HEK293 (cell line): ENCODE results near the gene NPIPA5.
A peak's percentile ranks its signal among the peaks of the same experiment; 100 is the strongest.
"Not testable (repeated sequence)": the region's sequence is repeated elsewhere in the genome, so short reads cannot be mapped to it uniquely, and the experiment has no call there.

Source experiments
- CTCF ChIA-PET: fragments of 350-600 bp; formaldehyde crosslinking; extraction: SDS; loops from one replicate; lab custom pipeline; 2021; ENCODE audit warnings: antibody characterized with exemption; lab: Yijun Ruan, JAX
- POLR2A ChIA-PET: fragments of 300-600 bp; formaldehyde crosslinking; extraction: SDS; loops from one replicate; lab custom pipeline; 2020; ENCODE audit warnings: antibody characterized with exemption, inconsistent platforms; lab: Yijun Ruan, JAX
- H3K27ac ChIP-seq: fragments of 200-500 bp; sonication (Bioruptor generic); 2 replicates; pipeline ENCODE4 v1.5.1; 2014; ENCODE audit warnings: low read depth, low read length, control low read depth, inconsistent platforms; ENCODE audit errors: extremely low read depth
- H3K36me3 ChIP-seq, 2 experiments: fragments of 200-500 bp in 1 of 2; sonication (Bioruptor generic) in 1 of 2; 1 replicate in 1 of 2; 2 replicates in 1 of 2; pipeline ENCODE4 v1.5.1; 2014 to 2017; ENCODE audit warnings: inconsistent platforms in 2 of 2, low read length in 2 of 2; ENCODE audit not compliant: control insufficient read depth in 2 of 2, insufficient read depth in 1 of 2
- H3K4me1 ChIP-seq: fragments of 200-500 bp; sonication (Bioruptor generic); 2 replicates; pipeline ENCODE4 v1.5.1; 2014; ENCODE audit warnings: mild to moderate bottlenecking, low read length, inconsistent platforms; ENCODE audit not compliant: control insufficient read depth, insufficient read depth
- H3K4me3 ChIP-seq: 2 replicates; pipeline ENCODE4 v1.5.1; 2011; ENCODE audit warnings: low read depth, mild to moderate bottlenecking, control low read depth, low read length, moderate library complexity
- H3K9me3 ChIP-seq: fragments of 200-500 bp; sonication (Bioruptor generic); 2 replicates; pipeline ENCODE4 v1.5.1; 2014; ENCODE audit warnings: low read depth, low read length, inconsistent platforms; ENCODE audit not compliant: control insufficient read depth, insufficient read depth
- ATF2 ChIP-seq: fragments of 450-650 bp; formaldehyde crosslinking; IDR thresholded peaks from 2 replicates; pipeline ENCODE4 v1.5.1; 2016; ENCODE audit warnings: missing biosample characterization, missing genetic modification characterization, low read depth
- GFI1B ChIP-seq: fragments of 450-650 bp; formaldehyde crosslinking; IDR thresholded peaks from 2 replicates; pipeline ENCODE4 v1.5.1; 2016; ENCODE audit warnings: missing biosample characterization, missing genetic modification characterization
- GLIS1 ChIP-seq: fragments of 450-650 bp; formaldehyde crosslinking; IDR thresholded peaks from 2 replicates; pipeline ENCODE4 v1.5.1; 2016; ENCODE audit warnings: missing biosample characterization, missing genetic modification characterization
- MYNN ChIP-seq: fragments of 450-650 bp; formaldehyde crosslinking; IDR thresholded peaks from 2 replicates; pipeline ENCODE4 v1.5.1; 2016; ENCODE audit warnings: missing biosample characterization, missing genetic modification characterization, borderline replicate concordance
- YY1 ChIP-seq: fragments of 450-650 bp; formaldehyde crosslinking; IDR thresholded peaks from 2 replicates; pipeline ENCODE4 v1.5.1; 2018; ENCODE audit warnings: missing biosample characterization, missing genetic modification characterization
- ZBTB20 ChIP-seq: fragments of 450-650 bp; formaldehyde crosslinking; IDR thresholded peaks from 2 replicates; pipeline ENCODE4 v1.5.1; 2016; ENCODE audit warnings: missing biosample characterization, missing genetic modification characterization
- ZFP69B ChIP-seq: fragments of 450-650 bp; formaldehyde crosslinking; IDR thresholded peaks from 2 replicates; pipeline ENCODE4 v1.5.1; 2016; ENCODE audit warnings: missing biosample characterization, missing genetic modification characterization
- ZNF146 ChIP-seq: fragments of 450-650 bp; formaldehyde crosslinking; IDR thresholded peaks from 2 replicates; pipeline ENCODE4 v1.5.1; 2016; ENCODE audit warnings: missing biosample characterization, missing genetic modification characterization
- ZNF174 ChIP-seq: fragments of 450-650 bp; formaldehyde crosslinking; IDR thresholded peaks from 2 replicates; pipeline ENCODE4 v1.5.0; 2017; ENCODE audit warnings: missing biosample characterization, mild to moderate bottlenecking, missing genetic modification characterization
- ZNF221 ChIP-seq: fragments of 450-650 bp; formaldehyde crosslinking; IDR thresholded peaks from 2 replicates; pipeline ENCODE4 v1.5.1; 2017; ENCODE audit warnings: missing biosample characterization, missing genetic modification characterization, borderline replicate concordance
- ZNF302 ChIP-seq: fragments of 450-650 bp; formaldehyde crosslinking; IDR thresholded peaks from 2 replicates; pipeline ENCODE4 v1.5.1; 2016; ENCODE audit warnings: missing biosample characterization, missing genetic modification characterization, low read depth
- ZNF501 ChIP-seq: fragments of 450-650 bp; formaldehyde crosslinking; IDR thresholded peaks from 2 replicates; pipeline ENCODE4 v1.5.1; 2016; ENCODE audit warnings: missing biosample characterization, missing genetic modification characterization
- ZNF560 ChIP-seq: fragments of 450-650 bp; formaldehyde crosslinking; IDR thresholded peaks from 2 replicates; pipeline ENCODE4 v1.5.1; 2017; ENCODE audit warnings: missing biosample characterization, missing genetic modification characterization, borderline replicate concordance
- ZNF561 ChIP-seq: fragments of 450-650 bp; IDR thresholded peaks from 2 replicates; pipeline ENCODE4 v1.5.1; 2018; ENCODE audit warnings: missing biosample characterization, missing genetic modification characterization, borderline replicate concordance
- ZNF596 ChIP-seq: fragments of 450-650 bp; IDR thresholded peaks from 2 replicates; pipeline ENCODE4 v1.5.0; 2018; ENCODE audit warnings: missing biosample characterization, mild to moderate bottlenecking, missing genetic modification characterization, moderate library complexity
- ZNF670 ChIP-seq: fragments of 450-650 bp; formaldehyde crosslinking; IDR thresholded peaks from 2 replicates; pipeline ENCODE4 v1.5.1; 2016; ENCODE audit warnings: missing biosample characterization, missing genetic modification characterization, low read depth
- ZNF830 ChIP-seq: fragments of 450-650 bp; IDR thresholded peaks from 2 replicates; pipeline ENCODE4 v1.5.0; 2018; ENCODE audit warnings: missing biosample characterization, missing genetic modification characterization, low read depth, mild to moderate bottlenecking, moderate library complexity

Gene NPIPA5

DNA sequence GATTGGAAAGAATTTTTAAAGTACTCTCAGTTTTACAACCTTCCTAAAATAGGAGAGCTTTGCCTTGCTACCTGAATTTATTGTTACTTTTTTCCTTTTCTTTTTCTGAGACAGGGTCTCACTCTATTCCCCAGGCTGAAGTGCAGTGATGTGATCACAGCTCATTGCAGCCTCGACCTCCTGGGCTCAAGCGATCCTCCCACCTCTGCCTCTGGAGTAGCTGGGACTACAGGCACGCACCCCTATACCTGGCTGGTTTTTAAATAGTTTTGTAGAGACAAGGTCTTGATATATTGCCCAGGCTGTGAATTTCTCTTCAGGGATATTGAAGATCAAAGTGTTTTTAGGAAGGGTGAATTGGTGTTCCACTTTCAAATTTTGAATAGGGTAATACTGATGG is 21.2 kb upstream of the NPIPA5 start:
- Histone ChIP-seq H3K4me3 (no peak overlapping the region), H3K27ac (no peak overlapping the region), H3K36me3 (no peaks in the 10 kb centered on the region), H3K9me3 (no peaks in the 10 kb centered on the region), H3K4me1 (no peaks in the 10 kb centered on the region)
- no peak for TF ChIP-seq ZNF221 (tag by site-specific recombination)
- no peak for TF ChIP-seq GFI1B
- no peak for TF ChIP-seq ZNF302 (tag by site-specific recombination)
- no peak for TF ChIP-seq ZNF670 (tag by site-specific recombination)
- no peak for TF ChIP-seq ZNF561 (tag by site-specific recombination)
- TF ChIP-seq ZNF146 = no peak
- ChIA-PET POLR2A (no interaction called here), CTCF (no interaction called here)

DNA sequence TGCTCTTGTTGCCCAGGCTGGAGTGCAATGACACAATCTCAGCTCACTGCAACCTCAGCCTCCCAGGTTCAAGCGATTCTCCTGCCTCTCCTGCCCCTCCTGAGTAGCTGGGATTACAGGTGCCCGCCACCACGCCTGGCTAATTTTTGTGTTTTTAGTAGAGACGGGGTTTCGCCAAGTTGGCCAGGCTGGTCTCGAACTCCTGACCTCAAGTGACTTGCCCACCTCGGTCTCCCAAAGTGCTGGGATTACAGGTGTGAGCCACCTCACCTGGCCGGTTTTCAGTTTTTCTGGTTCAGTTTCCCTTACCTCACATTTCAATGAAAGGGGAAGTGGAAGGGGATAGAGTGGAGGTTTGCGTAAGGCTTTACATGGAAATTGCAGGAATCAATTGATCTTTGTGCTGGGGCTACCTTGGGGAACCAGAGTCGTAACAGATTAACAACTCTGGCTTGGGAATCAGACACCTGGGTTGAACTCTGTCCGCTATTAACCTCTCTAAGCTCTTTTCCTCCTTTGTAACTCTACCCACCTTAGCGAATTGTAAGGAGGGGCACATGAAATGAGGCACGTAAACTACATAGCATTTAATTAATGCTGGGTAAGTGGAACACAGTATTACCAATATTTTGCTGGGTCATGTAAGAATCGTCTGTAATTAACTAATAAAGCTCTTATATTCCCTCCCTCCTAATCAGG is 20.7 kb upstream of the NPIPA5 start:
- no peak overlapping the region for H3K4me3 ChIP-seq
- TF ChIP-seq ZFP69B (tag by site-specific recombination) (no peak), ZNF501 (tag by site-specific recombination) (no peak), ZNF174 (tag by site-specific recombination) (no peak), ZNF596 (tag by site-specific recombination) (no peak), YY1 (tag by site-specific recombination) (no peak), ZNF221 (tag by site-specific recombination) (no peak), GLIS1 (tag by site-specific recombination) (no peak), ATF2 (tag by site-specific recombination) (no peak), ZBTB20 (tag by site-specific recombination) (0 out of 2 replicates have a peak, but pooled peaks have one; percentile 14)
- TF ChIP-seq, all 188 proteins: peak for 1
- H3K9me3 ChIP-seq = no peaks in the 10 kb centered on the region
- ChIA-PET POLR2A (no interaction called here), CTCF (no interaction called here)
- no peaks in the 10 kb centered on the region for H3K36me3 ChIP-seq
- no peak overlapping the region for H3K27ac ChIP-seq
- no peaks in the 10 kb centered on the region for H3K4me1 ChIP-seq

DNA sequence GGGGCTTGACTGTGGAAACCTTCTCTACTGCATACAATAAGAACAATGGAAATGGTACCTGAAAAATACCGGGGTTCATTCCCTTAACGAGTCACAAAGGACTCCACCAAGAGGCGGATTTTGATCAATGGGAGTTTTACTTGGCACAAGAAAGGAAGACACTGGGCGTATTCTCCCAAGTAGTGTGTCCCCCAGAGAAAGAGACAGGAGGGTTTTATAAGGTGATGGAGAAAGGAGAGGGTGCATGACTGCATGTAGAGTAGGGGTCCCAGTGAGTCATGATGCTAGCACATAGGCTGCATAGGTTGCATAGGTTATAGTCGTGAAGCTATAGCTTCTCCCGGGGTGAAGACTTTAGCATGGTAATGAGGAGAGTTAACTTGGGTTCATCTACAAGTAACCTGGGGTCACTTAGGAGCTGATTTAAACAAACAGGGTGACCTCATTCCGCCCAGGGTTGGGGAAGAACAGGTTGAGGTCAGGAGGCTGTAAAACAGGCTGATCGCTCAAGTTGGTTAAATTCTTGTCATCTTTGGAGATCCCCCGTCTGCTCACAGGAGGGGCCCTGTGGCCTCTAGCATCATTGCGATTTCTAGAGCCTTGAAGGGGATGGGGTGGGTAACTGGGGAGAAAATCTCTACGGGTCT is 19.0 kb upstream of the NPIPA5 start:
- Histone ChIP-seq H3K36me3 (no peaks in the 10 kb centered on the region), H3K9me3 (no peaks in the 10 kb centered on the region), H3K27ac (no peak overlapping the region), H3K4me1 (no peaks in the 10 kb centered on the region), H3K4me3 (no peak overlapping the region)
- TF ChIP-seq ZNF596 (tag by site-specific recombination) (no peak), ZNF830 (tag by site-specific recombination) (no peak), ZNF560 (tag by site-specific recombination) (no peak), MYNN (tag by site-specific recombination) (no peak)
- ChIA-PET CTCF (no interaction called here), POLR2A (no interaction called here)

DNA sequence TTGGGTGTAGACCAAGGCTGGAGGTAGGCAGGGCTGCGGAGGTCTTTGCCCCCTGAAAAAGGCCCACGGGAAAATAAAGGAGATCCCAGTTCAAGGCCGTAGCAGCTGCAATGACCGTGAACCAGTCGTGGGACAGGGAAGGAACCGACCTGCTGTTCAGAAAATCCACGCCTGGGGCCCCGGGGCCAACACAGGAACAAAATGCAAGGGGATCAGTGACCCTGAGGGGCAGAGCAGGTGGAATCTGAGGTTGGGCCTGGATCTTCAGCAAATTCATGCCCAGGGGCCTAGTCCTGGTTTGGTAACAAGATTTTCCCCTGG is 18.4 kb upstream of the NPIPA5 start:
- POLR2A ChIA-PET, CTCF ChIA-PET, H3K36me3 ChIP-seq, H3K27ac ChIP-seq, H3K9me3 ChIP-seq, H3K4me3 ChIP-seq, H3K4me1 ChIP-seq: not testable (repeated sequence)

GRCh38 chr16:15395631-15396508 is 17.8 kb upstream of the NPIPA5 start, which contains the start of gene MPV17L:
MPV17L (plus strand) TSS chr16:15395754; CDS start chr16:15395898, 144 bp downstream.
- H3K4me3 ChIP-seq, H3K36me3 ChIP-seq, H3K9me3 ChIP-seq, H3K4me1 ChIP-seq, H3K27ac ChIP-seq, POLR2A ChIA-PET: not testable (repeated sequence)
- CTCF ChIA-PET = interaction anchor here (1.2 kb wide), 1 partner anchor 44 kb away, joined by 3 read pairs; no protein-coding TSS in a partner anchor
